NB4 (cell line): Measurements from ENCODE around the gene ACP5.

Experiments used
- POLR2A ChIP-seq: IDR thresholded peaks from 2 replicates; pipeline ENCODE4 v1.6.1; 2011; ENCODE audit warnings: mild to moderate bottlenecking; ENCODE audit not compliant: insufficient read length; ENCODE audit errors: extremely low read depth
- TF ChIP-seq, protein P1 (sequence below): IDR thresholded peaks from one replicate; pipeline ENCODE4 v1.5.1; 2012; ENCODE audit warnings: low read depth, low read length

DNA sequence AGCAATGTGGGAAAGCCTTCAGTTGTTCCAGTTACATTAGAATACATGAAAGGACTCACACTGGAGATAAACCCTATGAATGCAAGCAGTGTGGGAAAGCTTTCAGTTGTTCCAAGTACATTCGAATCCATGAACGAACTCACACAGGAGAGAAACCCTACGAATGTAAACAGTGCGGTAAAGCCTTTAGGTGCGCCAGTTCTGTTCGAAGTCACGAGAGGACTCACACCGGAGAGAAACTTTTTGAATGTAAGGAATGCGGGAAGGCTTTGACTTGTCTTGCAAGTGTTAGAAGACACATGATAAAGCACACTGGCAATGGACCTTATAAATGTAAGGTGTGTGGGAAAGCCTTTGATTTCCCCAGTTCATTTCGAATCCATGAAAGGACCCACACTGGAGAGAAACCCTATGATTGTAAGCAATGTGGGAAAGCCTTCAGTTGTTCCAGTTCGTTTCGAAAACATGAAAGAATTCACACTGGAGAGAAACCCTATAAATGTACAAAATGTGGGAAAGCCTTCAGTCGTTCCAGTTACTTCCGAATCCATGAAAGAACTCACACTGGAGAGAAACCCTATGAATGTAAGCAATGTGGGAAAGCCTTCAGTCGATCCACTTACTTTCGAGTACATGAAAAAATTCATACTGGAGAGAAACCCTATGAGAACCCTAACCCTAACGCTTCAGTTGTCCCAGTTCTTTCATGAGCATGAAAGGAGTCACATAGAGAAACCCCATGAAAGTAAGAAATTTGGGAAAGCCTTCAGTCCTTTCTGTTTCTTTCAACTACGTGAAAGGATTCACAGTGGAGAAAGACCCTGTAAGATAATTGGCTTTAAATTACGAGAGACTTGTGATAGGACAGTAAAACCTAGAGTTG is 40.0 kb upstream of the ACP5 start:
- TF ChIP-seq, protein P1, sequence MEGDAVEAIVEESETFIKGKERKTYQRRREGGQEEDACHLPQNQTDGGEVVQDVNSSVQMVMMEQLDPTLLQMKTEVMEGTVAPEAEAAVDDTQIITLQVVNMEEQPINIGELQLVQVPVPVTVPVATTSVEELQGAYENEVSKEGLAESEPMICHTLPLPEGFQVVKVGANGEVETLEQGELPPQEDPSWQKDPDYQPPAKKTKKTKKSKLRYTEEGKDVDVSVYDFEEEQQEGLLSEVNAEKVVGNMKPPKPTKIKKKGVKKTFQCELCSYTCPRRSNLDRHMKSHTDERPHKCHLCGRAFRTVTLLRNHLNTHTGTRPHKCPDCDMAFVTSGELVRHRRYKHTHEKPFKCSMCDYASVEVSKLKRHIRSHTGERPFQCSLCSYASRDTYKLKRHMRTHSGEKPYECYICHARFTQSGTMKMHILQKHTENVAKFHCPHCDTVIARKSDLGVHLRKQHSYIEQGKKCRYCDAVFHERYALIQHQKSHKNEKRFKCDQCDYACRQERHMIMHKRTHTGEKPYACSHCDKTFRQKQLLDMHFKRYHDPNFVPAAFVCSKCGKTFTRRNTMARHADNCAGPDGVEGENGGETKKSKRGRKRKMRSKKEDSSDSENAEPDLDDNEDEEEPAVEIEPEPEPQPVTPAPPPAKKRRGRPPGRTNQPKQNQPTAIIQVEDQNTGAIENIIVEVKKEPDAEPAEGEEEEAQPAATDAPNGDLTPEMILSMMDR, result no peak
- no peak for TF ChIP-seq POLR2A
